ENCODE results near the gene TSPAN3. TPM values are rescaled to one million over a fixed set of nuclear protein-coding genes. Genes with fewer than 3 reads are reported as not detected.

The TSPAN3 gene
- total RNA-seq, 1 experiment from 2014 or later, result 140 TPM

- no peak overlapping the region for H3K27ac ChIP-seq (ENCODE audit: low read length)
- no peaks in the 10 kb centered on the region for H3K36me3 ChIP-seq (ENCODE audit: low read depth, low read length)
- no peak overlapping the region for H3K4me2 ChIP-seq (ENCODE audit: low read length)
- ChIA-PET POLR2A (ENCODE audit: unreplicated experiment) (no interaction called here), CTCF (no interaction called here)
- H3K27me3 ChIP-seq (ENCODE audit: low read length), result no peaks in the 10 kb centered on the region
- ATAC-seq (no peak), DNase-seq (no peak)
- no peaks in the 10 kb centered on the region for H3K9me3 ChIP-seq (ENCODE audit: low read length)
- TF ChIP-seq CTCF (conservative IDR thresholded peaks at IDR 0.05; ENCODE audit: low read depth, low read length), result no peak
- TF ChIP-seq EZH2 (IDR thresholded peaks at IDR 0.05; ENCODE audit: low read length, unreplicated experiment), result no peak
- no peak for TF ChIP-seq EZH2phosphoT487 (IDR thresholded peaks at IDR 0.05; ENCODE audit: borderline replicate concordance, low read length)
- H3K4me3 ChIP-seq (ENCODE audit: low read length), result no peak overlapping the region
- no peaks in the 10 kb centered on the region for H3F3A ChIP-seq (ENCODE audit: low read length, unreplicated experiment)
- no peak overlapping the region for H3K9ac ChIP-seq (ENCODE audit: low read length)
- no peaks in the 10 kb centered on the region for H3K9me2 ChIP-seq (replicated peaks; ENCODE audit: low read length)
- no peak overlapping the region for H2AFZ ChIP-seq (ENCODE audit: low read length)
- H3K4me1 ChIP-seq (ENCODE audit: insufficient read depth, low read length), result 0 out of 2 replicates have a peak, but pooled peaks cover 6% of the 10 kb centered on the region
- H4K20me1 ChIP-seq (ENCODE audit: low read length), result no peaks in the 10 kb centered on the region
- intact Hi-C loops (cut with micrococcal nuclease), result no loop called here
- BruUV-seq (replicated peaks), result no TSS peak
- no peaks in the 10 kb centered on the region for H3K79me2 ChIP-seq (ENCODE audit: low read length)
Measured at GRCh38 chr15:76993114-76993725, 77.7 kb downstream of the TSPAN3 start.

GRCh38 chr15:76991741-76992645 is 78.9 kb downstream of the TSPAN3 start:
- ATAC-seq (no peak), DNase-seq (no peak)
- no peak overlapping the region for H3K4me2 ChIP-seq (ENCODE audit: low read length)
- H3K27me3 ChIP-seq (ENCODE audit: low read length), result no peaks in the 10 kb centered on the region
- POLR2A ChIA-PET (ENCODE audit: unreplicated experiment), result no interaction called here
- no peaks in the 10 kb centered on the region for H3K9me2 ChIP-seq (replicated peaks; ENCODE audit: low read length)
- no peaks in the 10 kb centered on the region for H3F3A ChIP-seq (ENCODE audit: low read length, unreplicated experiment)
- TF ChIP-seq CTCF (conservative IDR thresholded peaks at IDR 0.05; ENCODE audit: low read depth, low read length), result no peak
- TF ChIP-seq EZH2 (IDR thresholded peaks at IDR 0.05; ENCODE audit: low read length, unreplicated experiment), result no peak
- no peaks in the 10 kb centered on the region for H4K20me1 ChIP-seq (ENCODE audit: low read length)
- H3K9me3 ChIP-seq (ENCODE audit: low read length), result no peaks in the 10 kb centered on the region
- H3K36me3 ChIP-seq (ENCODE audit: low read depth, low read length), result no peaks in the 10 kb centered on the region
- CTCF ChIA-PET, result no interaction called here
- no peak overlapping the region for H3K27ac ChIP-seq (ENCODE audit: low read length)
- H3K9ac ChIP-seq (ENCODE audit: low read length), result no peak overlapping the region
- no peaks in the 10 kb centered on the region for H3K79me2 ChIP-seq (ENCODE audit: low read length)
- intact Hi-C loops (cut with micrococcal nuclease), result no loop called here
- no peak overlapping the region for H3K4me3 ChIP-seq (ENCODE audit: low read length)
- H3K4me1 ChIP-seq (ENCODE audit: insufficient read depth, low read length), result 0 out of 2 replicates have a peak, but pooled peaks cover 6% of the 10 kb centered on the region
- no peak overlapping the region for H2AFZ ChIP-seq (ENCODE audit: low read length)
- no TSS peak for BruUV-seq (replicated peaks)

Other genes starting within 250 kb of the TSPAN3 start
- 3.6 and 6.0 TPM in 2 replicates for gene SCAPER, start 165.8 kb downstream of the TSPAN3 start, total RNA-seq (2014; rRNA removed)
- gene RCN2, start 139.4 kb downstream of the TSPAN3 start, total RNA-seq (2014; rRNA removed), result 73.3 and 82.7 TPM in 2 replicates
- not detected in 2 replicates for gene PSTPIP1, start 76.0 kb downstream of the TSPAN3 start, total RNA-seq (2014; rRNA removed)

All from PC-3 (cell line).